ENCODE data around the gene PHF19.

Gene PHF19

GRCh38 chr9:120891884-120892747, 15.1 kb upstream of the PHF19 start:
- DNase-seq (ENCODE audit: low spot score): no peak

- DNase-seq (ENCODE audit: low spot score): no peak
Measured at GRCh38 chr9:120891245-120891883, 14.4 kb upstream of the PHF19 start.

- DNase-seq (ENCODE audit: low spot score): no peak
Measured at GRCh38 chr9:120890320-120891244, 13.6 kb upstream of the PHF19 start.

- DNase-seq (ENCODE audit: low spot score): no peak
Measured at GRCh38 chr9:120889606-120890271, 12.8 kb upstream of the PHF19 start.

GRCh38 chr9:120888626-120889025, 11.6 kb upstream of the PHF19 start:
- DNase-seq (ENCODE audit: low spot score): no peak

- DNase-seq (ENCODE audit: low spot score): no peak
Measured at GRCh38 chr9:120886490-120886967, 9.5 kb upstream of the PHF19 start.

- DNase-seq (ENCODE audit: low spot score): no peak
Measured at GRCh38 chr9:120885958-120886357, 9.0 kb upstream of the PHF19 start.

GRCh38 chr9:120885457-120885856, 8.5 kb upstream of the PHF19 start:
- DNase-seq (ENCODE audit: low spot score): no peak

- no peak for DNase-seq (ENCODE audit: low spot score)
Measured at GRCh38 chr9:120883608-120883996, 6.6 kb upstream of the PHF19 start.

GRCh38 chr9:120882935-120883607, 6.1 kb upstream of the PHF19 start:
- DNase-seq (ENCODE audit: low spot score): no peak

- no peak for DNase-seq (ENCODE audit: low spot score)
Measured at GRCh38 chr9:120879446-120879845, 2.5 kb upstream of the PHF19 start.

GRCh38 chr9:120878188-120879130, 1.5 kb upstream of the PHF19 start:
- no peak for DNase-seq (ENCODE audit: low spot score)

GRCh38 chr9:120877276-120878034, 467 bp upstream of the PHF19 start:
- peak; percentile 40 for DNase-seq (ENCODE audit: low spot score)

GRCh38 chr9:120875954-120876841, 790 bp downstream of the PHF19 start:
- peak; percentile 85 for DNase-seq (ENCODE audit: low spot score)

- DNase-seq (ENCODE audit: low spot score): no peak
Measured at GRCh38 chr9:120875643-120875953, 1.4 kb downstream of the PHF19 start.

GRCh38 chr9:120875195-120875565, 1.8 kb downstream of the PHF19 start:
- DNase-seq (ENCODE audit: low spot score): no peak

- DNase-seq (ENCODE audit: low spot score): no peak
Measured at GRCh38 chr9:120874226-120875194, 2.5 kb downstream of the PHF19 start.
